GM12878 (cell line): Measurements from ENCODE around the gene THY1. TPM values are rescaled to one million over a fixed set of nuclear protein-coding genes. Genes with fewer than 3 reads are reported as not detected.

Experiments
- ATAC-seq: fragments of 200-7000 bp; cut with Tn5 transposase; 3 replicates; pipeline ENCODE4 v1.9.1; 2020; ENCODE audit warnings: mild to moderate bottlenecking, moderate library complexity
- BruUV-seq: library from RNA; stranded (reverse); fragments of 400-500 nt; replicated peaks from 2 replicates; lab custom pipeline; 2021; lab: Mats Ljungman, UMichigan
- CTCF ChIA-PET: fragments of 300-600 bp; sonication (Branson Sonifier 250); formaldehyde crosslinking; extraction: SDS; loops from one replicate; lab custom pipeline; 2021; ENCODE audit warnings: inconsistent platforms; lab: Yijun Ruan, JAX
- POLR2A ChIA-PET: fragments of 350-600 bp; formaldehyde crosslinking; extraction: SDS; loops from one replicate; lab custom pipeline; 2021; ENCODE audit warnings: inconsistent platforms; lab: Charles Lee
- RAD21 ChIA-PET: fragments of 300-600 bp; sonication (Branson Sonifier 250); formaldehyde crosslinking; loops from one replicate; lab custom pipeline; 2023; ENCODE audit warnings: antibody characterized with exemption; ENCODE audit not compliant: unreplicated experiment; lab: Charles Lee
- SMC1A ChIA-PET: fragments of 300-600 bp; sonication (Branson Sonifier 250); formaldehyde crosslinking; loops from one replicate; lab custom pipeline; 2023; ENCODE audit not compliant: unreplicated experiment, uncharacterized antibody; lab: Charles Lee
- DNase-seq: peaks from one replicate; pipeline ENCODE4 v3.0.0-alpha.2; 2011; ENCODE audit warnings: low read depth, low spot score
- FAIRE-seq: peaks from 3 replicates; lab custom pipeline; 2011; peaks lifted over from hg19 to GRCh38; lab: Jason Lieb, UNC
- H2AFZ ChIP-seq: 2 replicates; pipeline ENCODE4 v1.6.0; 2011; ENCODE audit warnings: low read depth, low read length, control low read depth; ENCODE audit not compliant: control insufficient read depth
- H3K27ac ChIP-seq: 2 replicates; pipeline ENCODE4 v1.5.1; 2011; ENCODE audit warnings: control low read depth; ENCODE audit not compliant: control insufficient read depth, insufficient read depth
- H3K27me3 ChIP-seq, 2 experiments: replicated peaks in 1 of 2; 2 replicates each; pipeline versions ENCODE4 v1.6.0 to v1.6.1; 2011; ENCODE audit warnings: low read length in 1 of 2; ENCODE audit not compliant: control insufficient read depth in 2 of 2, insufficient read depth in 2 of 2
- H3K36me3 ChIP-seq, 2 experiments: 2 replicates each; pipeline ENCODE4 v1.5.1; 2011; ENCODE audit warnings: low read length in 1 of 2; ENCODE audit not compliant: control insufficient read depth in 2 of 2, insufficient read depth in 2 of 2
- H3K4me1 ChIP-seq: 2 replicates; pipeline ENCODE4 v1.6.1; 2011; ENCODE audit warnings: mild to moderate bottlenecking, low read length, moderate library complexity, mixed read lengths; ENCODE audit not compliant: control insufficient read depth, insufficient read depth
- H3K4me2 ChIP-seq: 2 replicates; pipeline ENCODE4 v1.6.0; 2011; ENCODE audit warnings: control low read depth; ENCODE audit not compliant: control insufficient read depth, insufficient read depth
- H3K4me3 ChIP-seq: fragments of 200-600 bp; sonication (generic); 2 replicates; pipeline ENCODE4 v1.5.1; 2016
- H3K79me2 ChIP-seq: 2 replicates; pipeline ENCODE4 v1.6.0; 2011; ENCODE audit warnings: low read length; ENCODE audit not compliant: control insufficient read depth, insufficient read depth
- H3K9ac ChIP-seq: 2 replicates; pipeline ENCODE4 v1.8.0; 2011; ENCODE audit warnings: low read length, control low read depth, mixed read lengths; ENCODE audit not compliant: control insufficient read depth, insufficient read depth
- H3K9me3 ChIP-seq: replicated peaks from 3 replicates; pipeline ENCODE4 v1.5.1; 2011; ENCODE audit warnings: mild to moderate bottlenecking, low read length; ENCODE audit not compliant: control insufficient read depth, insufficient read depth
- H4K20me1 ChIP-seq: 2 replicates; pipeline ENCODE4 v1.6.0; 2011; ENCODE audit not compliant: control insufficient read depth, insufficient read depth
- CHD2 ChIP-seq: IDR thresholded peaks from 2 replicates; pipeline ENCODE4 v1.6.1; 2011; ENCODE audit warnings: low read depth, low read length, improper control_type of control experiment, borderline replicate concordance
- NR2C1 ChIP-seq: fragments of 450-650 bp; IDR thresholded peaks from 2 replicates; pipeline ENCODE4 v1.6.1; 2017; ENCODE audit warnings: antibody characterized with exemption, mild to moderate bottlenecking, moderate library complexity
- RAD51 ChIP-seq: fragments of 450-650 bp; IDR thresholded peaks from 2 replicates; pipeline ENCODE4 v1.6.1; 2016; ENCODE audit warnings: moderate library complexity, mild to moderate bottlenecking, inconsistent platforms
- SREBF1 ChIP-seq: IDR thresholded peaks from 2 replicates; pipeline ENCODE4 v1.6.1; 2012; ENCODE audit warnings: mild to moderate bottlenecking, low read length
- ZNF207 ChIP-seq: fragments of 450-650 bp; IDR thresholded peaks from 2 replicates; pipeline ENCODE4 v1.6.1; 2014; ENCODE audit warnings: antibody characterized with exemption, mild to moderate bottlenecking, borderline replicate concordance
- WGBS: methylation state at CpG from one replicate; pipeline ENCODE4 v1.1.6; 2016; ENCODE audit warnings: low lambda C conversion rate; ENCODE audit not compliant: insufficient replicate concordance, insufficient coverage; ENCODE audit errors: missing lambda C conversion rate; 5-methylcytosine and 5-hydroxymethylcytosine counted together
- in situ Hi-C: fragments of 300-500 bp; cut with MboI; formaldehyde crosslinking; loops from 9 replicates; pipeline ENCODE4 v1.14.3; 2018; ENCODE audit warnings: mixed read lengths
- intact Hi-C: fragments of 100-400 bp; cut with micrococcal nuclease; formaldehyde crosslinking; loops from one replicate; pipeline ENCODE4 v1.14.2; 2022; ENCODE audit not compliant: unreplicated experiment
- polyA plus RNA-seq, 11 experiments: library from polyadenylated mRNA; depleted of rRNA in 4 of 11; unstranded in 6 of 11; stranded (reverse) in 5 of 11; fragments of >200 nt; fragmentation: Nextera tagmentation in 4 of 11; fragmentation: Illumina TruSeq in 1 of 11; extraction: Ambion mirVana in 4 of 11; extraction: Trizol in 1 of 11; gene quantifications; 1 replicate in 1 of 11; 2 replicates in 10 of 11; pipeline versions ENCODE4 v1.2.1 to v1.2.3, GENCODE V29; 2011 to 2016; ENCODE audit warnings: inconsistent platforms in 2 of 11, missing spikeins in 2 of 11, low read depth in 1 of 11
- total RNA-seq, 4 experiments: library from RNA; depleted of rRNA in 3 of 4; stranded (reverse); fragments of >200 nt in 3 of 4; fragmentation: Illumina TruSeq in 1 of 4; extraction: Trizol in 1 of 4; gene quantifications; 2 replicates each; pipeline versions ENCODE4 v1.2.1 to v1.2.3, GENCODE V29; 2013 to 2021
- TF ChIP-seq, protein P1 (sequence below): IDR thresholded peaks from 2 replicates; pipeline ENCODE4 v1.6.1; 2011; ENCODE audit warnings: low read depth, low read length, improper control_type of control experiment, borderline replicate concordance

Gene THY1
- total and polyA plus RNA-seq, 10 of the 15 experiments (the other 5 are each of a cell fraction or from before 2014, with no cell fraction given), result 0.86 to 20.1 (median 3.2) TPM

DNA sequence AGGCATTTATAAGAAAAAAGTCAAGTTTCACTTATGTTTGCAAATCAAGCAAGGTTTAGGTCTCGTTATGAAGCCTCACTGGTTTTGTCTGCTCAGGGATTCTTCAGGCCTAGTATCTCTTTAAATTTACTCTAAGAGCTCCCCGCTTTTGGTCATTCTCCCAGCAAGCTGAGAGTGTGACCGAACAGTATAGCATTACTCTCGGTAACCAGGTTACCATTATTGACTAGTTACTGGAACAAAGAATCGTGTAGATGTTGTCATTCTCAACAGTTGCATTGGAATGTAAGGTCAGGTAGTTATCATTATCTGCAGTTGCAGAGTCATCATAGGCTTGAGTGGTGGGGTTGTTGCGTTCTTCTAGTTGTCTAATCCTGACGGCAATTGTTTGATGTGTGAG is 31.7 kb downstream of the THY1 start:
- DNase-seq, result no peak
- in situ Hi-C loops, result no loop called here
- H3K4me3 ChIP-seq, result no peak overlapping the region
- H3K27ac ChIP-seq, result no peak overlapping the region
- ChIA-PET RAD21 (no interaction called here), POLR2A (no interaction called here), SMC1A (interaction anchor here (0.6 kb wide), 1 partner anchor 41 kb away, joined by 4 read pairs; no protein-coding TSS in a partner anchor), CTCF (no interaction called here)
- H3K36me3 ChIP-seq, result no peaks in the 10 kb centered on the region
- no peaks in the 10 kb centered on the region for H3K27me3 ChIP-seq
- no peaks in the 10 kb centered on the region for H3K79me2 ChIP-seq
- no peak for ATAC-seq
- WGBS, result 36% methylated on average over 7 of the region's 7 CpGs
- H3K4me2 ChIP-seq, result no peak overlapping the region
- no peaks in the 10 kb centered on the region for H3K9me3 ChIP-seq
- no peak overlapping the region for H3K9ac ChIP-seq
- intact Hi-C loops, result no loop called here
- TF ChIP-seq CHD2 (no peak), NR2C1 (no peak), RAD51 (no peak), ZNF207 (no peak), SREBF1 (no peak)
- TF ChIP-seq, protein P1, sequence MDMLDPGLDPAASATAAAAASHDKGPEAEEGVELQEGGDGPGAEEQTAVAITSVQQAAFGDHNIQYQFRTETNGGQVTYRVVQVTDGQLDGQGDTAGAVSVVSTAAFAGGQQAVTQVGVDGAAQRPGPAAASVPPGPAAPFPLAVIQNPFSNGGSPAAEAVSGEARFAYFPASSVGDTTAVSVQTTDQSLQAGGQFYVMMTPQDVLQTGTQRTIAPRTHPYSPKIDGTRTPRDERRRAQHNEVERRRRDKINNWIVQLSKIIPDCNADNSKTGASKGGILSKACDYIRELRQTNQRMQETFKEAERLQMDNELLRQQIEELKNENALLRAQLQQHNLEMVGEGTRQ, result no peak
- no peaks in the 10 kb centered on the region; the same call in 1 of the 2 replicates for H4K20me1 ChIP-seq
- no peak overlapping the region for H2AFZ ChIP-seq
- no peaks in the 10 kb centered on the region for H3K4me1 ChIP-seq
- no TSS peak for BruUV-seq
- no peak for FAIRE-seq
